HL-60 (cell line): Measurements from ENCODE around the gene GNRH2.

Experiments used
- POLR2AphosphoS5 ChIP-seq: IDR thresholded peaks from 2 replicates; pipeline ENCODE4 v1.6.1; 2012; ENCODE audit warnings: low read depth
- TF ChIP-seq, protein P1 (sequence below): IDR thresholded peaks from one replicate; pipeline ENCODE4 v1.5.1; 2011; ENCODE audit warnings: low read length, control low read depth, inconsistent platforms; ENCODE audit not compliant: insufficient read depth

DNA sequence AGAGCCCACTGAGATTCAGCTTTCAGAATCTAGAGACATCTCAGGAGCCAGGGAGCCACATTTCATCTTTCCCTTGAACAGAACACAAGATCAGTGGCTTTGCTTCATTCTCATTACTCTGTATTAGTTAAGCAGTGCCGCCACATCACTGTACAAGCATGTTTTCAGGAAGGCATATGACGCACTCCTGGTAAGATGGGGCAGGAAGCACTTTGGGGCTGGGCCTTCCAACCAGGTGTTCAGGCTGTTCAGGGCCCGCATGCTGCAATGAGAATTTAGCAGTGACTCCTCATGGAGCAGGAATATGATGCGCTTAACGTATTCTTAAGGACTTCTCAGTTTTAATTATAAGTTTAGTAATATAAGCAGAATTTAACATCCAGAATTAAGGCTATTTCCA is 29.7 kb upstream of the GNRH2 start:
- TF ChIP-seq, protein P1, sequence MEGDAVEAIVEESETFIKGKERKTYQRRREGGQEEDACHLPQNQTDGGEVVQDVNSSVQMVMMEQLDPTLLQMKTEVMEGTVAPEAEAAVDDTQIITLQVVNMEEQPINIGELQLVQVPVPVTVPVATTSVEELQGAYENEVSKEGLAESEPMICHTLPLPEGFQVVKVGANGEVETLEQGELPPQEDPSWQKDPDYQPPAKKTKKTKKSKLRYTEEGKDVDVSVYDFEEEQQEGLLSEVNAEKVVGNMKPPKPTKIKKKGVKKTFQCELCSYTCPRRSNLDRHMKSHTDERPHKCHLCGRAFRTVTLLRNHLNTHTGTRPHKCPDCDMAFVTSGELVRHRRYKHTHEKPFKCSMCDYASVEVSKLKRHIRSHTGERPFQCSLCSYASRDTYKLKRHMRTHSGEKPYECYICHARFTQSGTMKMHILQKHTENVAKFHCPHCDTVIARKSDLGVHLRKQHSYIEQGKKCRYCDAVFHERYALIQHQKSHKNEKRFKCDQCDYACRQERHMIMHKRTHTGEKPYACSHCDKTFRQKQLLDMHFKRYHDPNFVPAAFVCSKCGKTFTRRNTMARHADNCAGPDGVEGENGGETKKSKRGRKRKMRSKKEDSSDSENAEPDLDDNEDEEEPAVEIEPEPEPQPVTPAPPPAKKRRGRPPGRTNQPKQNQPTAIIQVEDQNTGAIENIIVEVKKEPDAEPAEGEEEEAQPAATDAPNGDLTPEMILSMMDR, result no peak
- TF ChIP-seq POLR2AphosphoS5, result no peak
